Sigmoid colon (tissue), 7 donors: ENCODE measurements around the gene XAF1. TPM values are rescaled to one million over a fixed set of nuclear protein-coding genes. Genes with fewer than 3 reads are reported as not detected.

Experiments used
- DNase-seq: peaks from one replicate; pipeline ENCODE4 v3.0.0-alpha.2; 2019
- H3K27ac ChIP-seq, 4 donors: fragments of 200-600 bp; sonication (generic); one replicate each; pipeline ENCODE4 v1.5.1; 2016 to 2019; ENCODE audit warnings: mild to moderate bottlenecking in 1 of 4
- H3K27me3 ChIP-seq, 3 donors: fragments of 200-600 bp; sonication (generic); one replicate each; pipeline ENCODE4 v1.5.1; 2019; ENCODE audit warnings: mild to moderate bottlenecking in 1 of 3
- H3K36me3 ChIP-seq, 4 donors: fragments of 200-600 bp; sonication (generic); one replicate each; pipeline ENCODE4 v1.5.1; 2016 to 2019
- H3K4me1 ChIP-seq, 4 donors: fragments of 200-600 bp; sonication (generic); one replicate each; pipeline ENCODE4 v1.5.1; 2017 to 2019
- H3K4me3 ChIP-seq, 4 donors: fragments of 200-600 bp; sonication (generic); one replicate each; pipeline ENCODE4 v1.5.1; 2017 to 2019; ENCODE audit warnings: mild to moderate bottlenecking in 2 of 4, moderate library complexity in 1 of 4
- H3K9me3 ChIP-seq, 4 donors: fragments of 200-600 bp in 3 of 4; sonication (generic) in 3 of 4; one replicate each; pipeline versions ENCODE4 v1.5.1 to v1.6.1; 2013 to 2019
- CTCF ChIP-seq, 4 experiments: fragments of 450-650 bp in 3 of 4; fragments of 200-600 bp in 1 of 4; IDR thresholded peaks; one replicate each; pipeline ENCODE4 v1.5.1; 2016 to 2019; ENCODE audit warnings: antibody characterized with exemption in 4 of 4, mild to moderate bottlenecking in 3 of 4, moderate library complexity in 2 of 4
- EP300 ChIP-seq, 4 donors: sonication (generic); formaldehyde crosslinking; IDR thresholded peaks; one replicate each; pipeline ENCODE4 v1.6.1; 2017; ENCODE audit warnings: antibody characterized with exemption in 4 of 4
- POLR2A ChIP-seq, 2 donors: fragments of 450-650 bp; IDR thresholded peaks; one replicate each; pipeline ENCODE4 v1.6.1; 2016; ENCODE audit warnings: antibody characterized with exemption in 2 of 2, mild to moderate bottlenecking in 2 of 2, moderate library complexity in 2 of 2
- POLR2AphosphoS5 ChIP-seq, 4 donors: sonication (generic); formaldehyde crosslinking; IDR thresholded peaks; one replicate each; pipeline ENCODE4 v1.6.1; 2017; ENCODE audit warnings: antibody characterized with exemption in 4 of 4
- WGBS, 2 donors: extraction: QIAGEN DNeasy Blood & Tissue Kit; methylation state at CpG; one replicate each; pipeline ENCODE4 v1.1.7; 2013; 5-methylcytosine and 5-hydroxymethylcytosine counted together
- intact Hi-C: fragments of 100-400 bp; cut with DNase I; formaldehyde crosslinking; loops from one replicate; pipeline ENCODE4 v1.15.1; 2023
- polyA plus RNA-seq, 3 donors: library from polyadenylated mRNA; stranded (reverse); fragments of 200-250 nt; gene quantifications; one replicate each; pipeline ENCODE4 v1.2.3, GENCODE V29; 2013
- total RNA-seq, 4 donors: library from RNA; depleted of rRNA; stranded (reverse); fragments of >200 nt; gene quantifications; one replicate each; pipeline ENCODE4 v1.1.0, GENCODE V29; 2016
- donor health status: healthy with polysubstance abuse.
- donor health status: Bipolar disorder and iron deficiency.
- donor health status: healthy.

XAF1 gene
- total RNA-seq (10 to 100 TPM in 3 of 4 donors, 1 to 10 TPM in 1; 9.7 to 59.5 (median 35.8) TPM), polyA plus RNA-seq (10 to 100 TPM in 1 of 3 donors, 1 to 10 TPM in 2; 3.2 to 64.1 (median 3.6) TPM)

- no peaks in the 10 kb centered on the region for H3K27me3 ChIP-seq
- intact Hi-C loops, result no loop called here
- WGBS, 2 donors, result 4 to 5% methylated on average over 14 of the region's 14 CpGs
- DNase-seq, result peak; percentile 68
- peaks cover 0 to 28% (median 10%) of the 10 kb centered on the region in 4 donors for H3K36me3 ChIP-seq
- TF ChIP-seq CTCF (IDR thresholded peaks at IDR 0.05), result no peak
- peak in 3 of 4 donors; percentile 28 to 48 (median 47) for TF ChIP-seq POLR2AphosphoS5 (IDR thresholded peaks at IDR 0.05)
- no peaks in the 10 kb centered on the region for H3K9me3 ChIP-seq
- H3K4me1 ChIP-seq, result peaks cover 0 to 51% (median 30%) of the 10 kb centered on the region in 4 donors
- peak within 1 kb of the TSS; percentile 41 to 55 (median 50) for H3K4me3 ChIP-seq
- H3K27ac ChIP-seq, result peak within 1 kb of the TSS; percentile 80 to 87 (median 84)
Observed at GRCh38 chr17:6755731-6756184, at the start of gene XAF1. Gene XAF1 (plus strand): TSS chr17:6756046. CDS start chr17:6756079, 33 bp downstream.

- H3K9me3 ChIP-seq, result no peaks in the 10 kb centered on the region
- H3K27ac ChIP-seq, result no peak overlapping the region
- WGBS, 2 donors, result 79 to 88% methylated on average over 14 of the region's 14 CpGs
- H3K27me3 ChIP-seq, result peaks cover 0 to 33% (median 14%) of the 10 kb centered on the region in 3 donors
- H3K36me3 ChIP-seq, result no peaks in the 10 kb centered on the region
- no peak overlapping the region for H3K4me3 ChIP-seq
- H3K4me1 ChIP-seq, result no peaks in the 10 kb centered on the region
- TF ChIP-seq POLR2AphosphoS5 (IDR thresholded peaks at IDR 0.05) (no peak), EP300 (IDR thresholded peaks at IDR 0.05) (no peak), POLR2A (IDR thresholded peaks at IDR 0.05) (no peak), CTCF (IDR thresholded peaks at IDR 0.05) (no peak)
- DNase-seq, result peak; percentile 50
- intact Hi-C loops, result no loop called here
Observed at GRCh38 chr17:6706499-6706898, 49.3 kb upstream of the XAF1 start.

- intact Hi-C loops, result no loop called here
- Histone ChIP-seq H3K36me3 (no peaks in the 10 kb centered on the region), H3K4me1 (no peaks in the 10 kb centered on the region), H3K27me3 (peaks cover 2 to 38% (median 19%) of the 10 kb centered on the region in 3 donors), H3K4me3 (no peak overlapping the region), H3K27ac (no peak overlapping the region), H3K9me3 (no peaks in the 10 kb centered on the region)
- no peak for DNase-seq
- TF ChIP-seq EP300 (IDR thresholded peaks at IDR 0.05) (no peak), POLR2A (IDR thresholded peaks at IDR 0.05) (no peak), POLR2AphosphoS5 (IDR thresholded peaks at IDR 0.05) (no peak), CTCF (IDR thresholded peaks at IDR 0.05) (no peak)
- 78 to 84% methylated on average over 8 of the region's 8 CpGs for WGBS, 2 donors
Observed at GRCh38 chr17:6706996-6707395, 48.9 kb upstream of the XAF1 start.

GRCh38 chr17:6708357-6708961 is 47.4 kb upstream of the XAF1 start:
- TF ChIP-seq POLR2AphosphoS5 (IDR thresholded peaks at IDR 0.05) (no peak), POLR2A (IDR thresholded peaks at IDR 0.05) (no peak), CTCF (IDR thresholded peaks at IDR 0.05) (no peak), EP300 (IDR thresholded peaks at IDR 0.05) (no peak)
- H3K27me3 ChIP-seq, result peaks cover 13 to 53% (median 34%) of the 10 kb centered on the region in 3 donors
- WGBS, 2 donors, result 85 to 89% methylated on average over 12 of the region's 12 CpGs

More at GRCh38 chr17:6708357-6708961, 47.4 kb upstream of the XAF1 start:
- H3K9me3 ChIP-seq, result no peaks in the 10 kb centered on the region
- H3K4me1 ChIP-seq, result peaks cover 0 to 9% (median 6%) of the 10 kb centered on the region in 4 donors
- H3K27ac ChIP-seq, result no peak overlapping the region
- no peak overlapping the region for H3K4me3 ChIP-seq
- no peak for DNase-seq
- intact Hi-C loops, result no loop called here
- H3K36me3 ChIP-seq, result no peaks in the 10 kb centered on the region
